ENCODE results near the gene BAIAP2. TPM values are rescaled to one million over a fixed set of nuclear protein-coding genes. Genes with fewer than 3 reads are reported as not detected.

Gene BAIAP2
- total RNA-seq, 1 donor from 2014 or later = 139 TPM

GRCh38 chr17:81053041-81053970, 18.4 kb downstream of the BAIAP2 start:
- DNase-seq = no peak

GRCh38 chr17:81054308-81054707, 19.4 kb downstream of the BAIAP2 start:
- intact Hi-C loops (cut with DNase I) = no loop called here
- Histone ChIP-seq H3K4me1 (peaks cover 58% of the 10 kb centered on the region), H3K4me3 (no peak overlapping the region), H3K9me3 (no peaks in the 10 kb centered on the region), H3K27me3 (no peaks in the 10 kb centered on the region), H3K36me3 (peaks cover 14% of the 10 kb centered on the region), H3K27ac (no peak overlapping the region)
- ATAC-seq = no peak
- no peak for DNase-seq
- TF ChIP-seq CTCF (IDR thresholded peaks at IDR 0.05) = no peak

More at GRCh38 chr17:81053041-81053970, 18.4 kb downstream of the BAIAP2 start:
- Histone ChIP-seq H3K4me1 (peaks cover 68% of the 10 kb centered on the region), H3K27me3 (no peaks in the 10 kb centered on the region), H3K9me3 (no peaks in the 10 kb centered on the region), H3K4me3 (no peak overlapping the region), H3K27ac (peak overlapping the region; percentile 82), H3K36me3 (peaks cover 4% of the 10 kb centered on the region)
- no peak for TF ChIP-seq CTCF (IDR thresholded peaks at IDR 0.05)
- no peak for ATAC-seq
- intact Hi-C loops (cut with DNase I) = no loop called here

- Histone ChIP-seq H3K9me3 (no peaks in the 10 kb centered on the region), H3K27me3 (no peaks in the 10 kb centered on the region), H3K4me1 (peaks cover 52% of the 10 kb centered on the region), H3K36me3 (peaks cover 16% of the 10 kb centered on the region), H3K4me3 (no peak overlapping the region), H3K27ac (no peak overlapping the region)
- intact Hi-C loops (cut with DNase I) = no loop called here
- ATAC-seq (no peak), DNase-seq (no peak)
- no peak for TF ChIP-seq CTCF (IDR thresholded peaks at IDR 0.05)
Measured at GRCh38 chr17:81054881-81055370, 20.0 kb downstream of the BAIAP2 start.

GRCh38 chr17:81056312-81056711, 21.4 kb downstream of the BAIAP2 start:
- Histone ChIP-seq H3K4me3 (no peak overlapping the region), H3K4me1 (peaks cover 39% of the 10 kb centered on the region), H3K27ac (no peak overlapping the region), H3K9me3 (no peaks in the 10 kb centered on the region), H3K27me3 (no peaks in the 10 kb centered on the region), H3K36me3 (peaks cover 17% of the 10 kb centered on the region)
- intact Hi-C loops (cut with DNase I) = no loop called here
- ATAC-seq (no peak), DNase-seq (no peak)
- TF ChIP-seq CTCF (IDR thresholded peaks at IDR 0.05) = no peak

- H3K27ac ChIP-seq = peak overlapping the region; percentile 78
- H3K4me1 ChIP-seq = peaks cover 31% of the 10 kb centered on the region
- peak; percentile 90 for ATAC-seq
Measured at GRCh38 chr17:81057079-81057730, 22.3 kb downstream of the BAIAP2 start.

More at GRCh38 chr17:81057079-81057730, 22.3 kb downstream of the BAIAP2 start:
- Histone ChIP-seq H3K4me3 (no peak overlapping the region), H3K27me3 (no peaks in the 10 kb centered on the region), H3K9me3 (no peaks in the 10 kb centered on the region), H3K36me3 (peaks cover 23% of the 10 kb centered on the region)
- peak; percentile 91 for DNase-seq
- no peak for TF ChIP-seq CTCF (IDR thresholded peaks at IDR 0.05)
- intact Hi-C loops (cut with DNase I) = no loop called here
